KOPT-K1 (cell line): ENCODE results near the gene PFDN1.

Experiments
- H3K27ac ChIP-seq: fragments of 200-600 bp; sonication (generic); 2 replicates; pipeline ENCODE4 v1.5.1; 2016; ENCODE audit warnings: antibody characterized with exemption, mild to moderate bottlenecking, low read depth, low read length; ENCODE audit not compliant: poor library complexity, severe bottlenecking
- H3K36me3 ChIP-seq: fragments of 200-600 bp; sonication (generic); 2 replicates; pipeline ENCODE4 v1.5.1; 2017; ENCODE audit warnings: antibody characterized with exemption, mild to moderate bottlenecking, low read length, moderate library complexity; ENCODE audit not compliant: insufficient read depth
- H3K9me3 ChIP-seq: fragments of 200-600 bp; sonication (generic); 2 replicates; pipeline ENCODE4 v1.5.1; 2017; ENCODE audit warnings: antibody characterized with exemption, low read length, mild to moderate bottlenecking; ENCODE audit not compliant: insufficient read depth, poor library complexity, severe bottlenecking

PFDN1 gene

GRCh38 chr5:140246378-140247122, 56.4 kb downstream of the PFDN1 start:
- H3K36me3 ChIP-seq: peaks cover 35% of the 10 kb centered on the region
- no peaks in the 10 kb centered on the region for H3K9me3 ChIP-seq
- H3K27ac ChIP-seq: no peak overlapping the region

GRCh38 chr5:140245926-140246325, 57.0 kb downstream of the PFDN1 start:
- Histone ChIP-seq H3K36me3 (peaks cover 35% of the 10 kb centered on the region), H3K9me3 (no peaks in the 10 kb centered on the region), H3K27ac (no peak overlapping the region)

GRCh38 chr5:140245341-140245740, 57.6 kb downstream of the PFDN1 start:
- peaks cover 35% of the 10 kb centered on the region for H3K36me3 ChIP-seq
- H3K9me3 ChIP-seq: no peaks in the 10 kb centered on the region
- no peak overlapping the region for H3K27ac ChIP-seq

- peaks cover 34% of the 10 kb centered on the region for H3K36me3 ChIP-seq
- H3K9me3 ChIP-seq: no peaks in the 10 kb centered on the region
- no peak overlapping the region for H3K27ac ChIP-seq
Measured at GRCh38 chr5:140244525-140245025, 58.3 kb downstream of the PFDN1 start.

GRCh38 chr5:140243706-140244250, 59.1 kb downstream of the PFDN1 start:
- no peaks in the 10 kb centered on the region for H3K9me3 ChIP-seq
- H3K36me3 ChIP-seq: peaks cover 28% of the 10 kb centered on the region
- H3K27ac ChIP-seq: no peak overlapping the region

- Histone ChIP-seq H3K27ac (no peak overlapping the region), H3K36me3 (peaks cover 28% of the 10 kb centered on the region), H3K9me3 (no peaks in the 10 kb centered on the region)
Measured at GRCh38 chr5:140242890-140243585, 59.9 kb downstream of the PFDN1 start.

GRCh38 chr5:140242099-140242498, 60.8 kb downstream of the PFDN1 start:
- Histone ChIP-seq H3K9me3 (no peaks in the 10 kb centered on the region), H3K27ac (no peak overlapping the region), H3K36me3 (peaks cover 28% of the 10 kb centered on the region)

GRCh38 chr5:140240987-140241706, 61.8 kb downstream of the PFDN1 start:
- H3K36me3 ChIP-seq: peaks cover 27% of the 10 kb centered on the region

GRCh38 chr5:140239939-140240700, 62.8 kb downstream of the PFDN1 start:
- H3K36me3 ChIP-seq: peaks cover 17% of the 10 kb centered on the region
- H3K9me3 ChIP-seq: no peaks in the 10 kb centered on the region
- H3K27ac ChIP-seq: no peak overlapping the region

More at GRCh38 chr5:140240987-140241706, 61.8 kb downstream of the PFDN1 start:
- no peaks in the 10 kb centered on the region for H3K9me3 ChIP-seq
- no peak overlapping the region for H3K27ac ChIP-seq

GRCh38 chr5:140239461-140239860, 63.4 kb downstream of the PFDN1 start:
- Histone ChIP-seq H3K27ac (no peak overlapping the region), H3K36me3 (peaks cover 10% of the 10 kb centered on the region), H3K9me3 (no peaks in the 10 kb centered on the region)

GRCh38 chr5:140238756-140239155, 64.1 kb downstream of the PFDN1 start:
- no peaks in the 10 kb centered on the region for H3K9me3 ChIP-seq
- H3K36me3 ChIP-seq: peaks cover 3% of the 10 kb centered on the region; the same call in 1 of the 2 replicates
- H3K27ac ChIP-seq: no peak overlapping the region

GRCh38 chr5:140236891-140237598, 65.9 kb downstream of the PFDN1 start:
- no peaks in the 10 kb centered on the region for H3K9me3 ChIP-seq
- H3K27ac ChIP-seq: no peak overlapping the region
- H3K36me3 ChIP-seq: no peaks in the 10 kb centered on the region

GRCh38 chr5:140235791-140236551, 66.9 kb downstream of the PFDN1 start:
- Histone ChIP-seq H3K9me3 (no peaks in the 10 kb centered on the region), H3K36me3 (no peaks in the 10 kb centered on the region), H3K27ac (no peak overlapping the region)
